Mesendoderm (in vitro differentiated cells): ENCODE results near the gene HTT.

ENCODE experiments used
- DNase-seq: peaks from one replicate; pipeline ENCODE4 v3.0.0; 2013
- H2AK5ac ChIP-seq: 2 replicates; pipeline ENCODE4 v1.6.1; 2013; ENCODE audit warnings: low read length, inconsistent platforms
- H2BK120ac ChIP-seq: 2 replicates; pipeline ENCODE4 v1.6.1; 2013; ENCODE audit warnings: low read depth, mild to moderate bottlenecking, low read length, moderate library complexity, mixed read lengths
- H2BK15ac ChIP-seq: replicated peaks from 2 replicates; pipeline ENCODE4 v1.6.1; 2013; ENCODE audit warnings: low read depth, mild to moderate bottlenecking, moderate library complexity
- H2BK5ac ChIP-seq: 2 replicates; pipeline ENCODE4 v1.6.1; 2013; ENCODE audit warnings: low read length, inconsistent platforms
- H3K18ac ChIP-seq: 2 replicates; pipeline ENCODE4 v1.6.1; 2013; ENCODE audit warnings: mild to moderate bottlenecking, low read length, mixed read lengths
- H3K23ac ChIP-seq: one replicate; pipeline ENCODE4 v1.6.1; 2013; ENCODE audit warnings: low read length
- H3K27ac ChIP-seq: 2 replicates; pipeline ENCODE4 v1.5.1; 2013; ENCODE audit warnings: low read depth, mild to moderate bottlenecking, inconsistent platforms, low read length, moderate library complexity
- H3K27me3 ChIP-seq: 2 replicates; pipeline ENCODE4 v1.6.1; 2013; ENCODE audit warnings: low read length, control low read depth, mild to moderate bottlenecking, inconsistent platforms; ENCODE audit not compliant: insufficient read depth, poor library complexity
- H3K36me3 ChIP-seq: 2 replicates; pipeline ENCODE4 v1.6.1; 2013; ENCODE audit warnings: low read length, inconsistent platforms; ENCODE audit not compliant: control insufficient read depth, insufficient read depth
- H3K4ac ChIP-seq: one replicate; pipeline ENCODE4 v1.6.1; 2013; ENCODE audit warnings: low read depth, mild to moderate bottlenecking, low read length, moderate library complexity
- H3K4me1 ChIP-seq: 2 replicates; pipeline ENCODE4 v1.6.1; 2013; ENCODE audit warnings: low read depth, low read length, inconsistent platforms; ENCODE audit not compliant: control insufficient read depth
- H3K4me2 ChIP-seq: 2 replicates; pipeline ENCODE4 v1.6.1; 2013; ENCODE audit warnings: low read length
- H3K4me3 ChIP-seq: 2 replicates; pipeline ENCODE4 v1.5.1; 2013; ENCODE audit warnings: mild to moderate bottlenecking, low read length
- H3K56ac ChIP-seq: one replicate; pipeline ENCODE4 v1.6.1; 2013; ENCODE audit warnings: low read length
- H3K79me1 ChIP-seq: 2 replicates; pipeline ENCODE4 v1.6.1; 2013; ENCODE audit warnings: low read length, inconsistent platforms
- H3K79me2 ChIP-seq: 2 replicates; pipeline ENCODE4 v1.6.1; 2013; ENCODE audit warnings: mild to moderate bottlenecking, low read length; ENCODE audit not compliant: control insufficient read depth, insufficient read depth
- H3K9ac ChIP-seq: 2 replicates; pipeline ENCODE4 v1.6.1; 2013; ENCODE audit warnings: low read length, inconsistent platforms
- H4K5ac ChIP-seq: one replicate; pipeline ENCODE4 v1.6.1; 2013; ENCODE audit warnings: low read length
- H4K8ac ChIP-seq: one replicate; pipeline ENCODE4 v1.6.1; 2013; ENCODE audit warnings: low read depth, mild to moderate bottlenecking, control low read depth, low read length, moderate library complexity
- WGBS: extraction: QIAGEN DNeasy Blood & Tissue Kit; methylation state at CpG from one replicate; pipeline ENCODE4 v1.1.7; 2013; ENCODE audit warnings: low lambda C conversion rate, missing lambda C conversion rate; ENCODE audit not compliant: insufficient coverage; ENCODE audit errors: extremely low coverage; 5-methylcytosine and 5-hydroxymethylcytosine counted together

HTT gene

GRCh38 chr4:3073158-3074077 is 1.1 kb upstream of the HTT start:
- Histone ChIP-seq H4K5ac (no peak overlapping the region), H2AK5ac (no peak overlapping the region), H3K56ac (peak overlapping the region; percentile 90), H2BK5ac (no peak overlapping the region), H3K27me3 (no peaks in the 10 kb centered on the region), H3K4ac (no peak overlapping the region), H3K23ac (no peak overlapping the region), H3K4me1 (peaks cover 2% of the 10 kb centered on the region), H3K4me3 (peak overlapping the region; percentile 31), H4K8ac (no peak overlapping the region), H2BK15ac (no peak overlapping the region), H2BK120ac (no peak overlapping the region), H3K27ac (no peak overlapping the region), H3K9ac (peak overlapping the region; percentile 81), H3K79me2 (peaks cover 25% of the 10 kb centered on the region), H3K36me3 (no peaks in the 10 kb centered on the region), H3K79me1 (peaks cover 5% of the 10 kb centered on the region), H3K4me2 (peak overlapping the region; percentile 39), H3K18ac (peak overlapping the region; percentile 63)
- no CpG with 5 or more reads among the region's 54 CpGs for WGBS
- no peak for DNase-seq

DNA sequence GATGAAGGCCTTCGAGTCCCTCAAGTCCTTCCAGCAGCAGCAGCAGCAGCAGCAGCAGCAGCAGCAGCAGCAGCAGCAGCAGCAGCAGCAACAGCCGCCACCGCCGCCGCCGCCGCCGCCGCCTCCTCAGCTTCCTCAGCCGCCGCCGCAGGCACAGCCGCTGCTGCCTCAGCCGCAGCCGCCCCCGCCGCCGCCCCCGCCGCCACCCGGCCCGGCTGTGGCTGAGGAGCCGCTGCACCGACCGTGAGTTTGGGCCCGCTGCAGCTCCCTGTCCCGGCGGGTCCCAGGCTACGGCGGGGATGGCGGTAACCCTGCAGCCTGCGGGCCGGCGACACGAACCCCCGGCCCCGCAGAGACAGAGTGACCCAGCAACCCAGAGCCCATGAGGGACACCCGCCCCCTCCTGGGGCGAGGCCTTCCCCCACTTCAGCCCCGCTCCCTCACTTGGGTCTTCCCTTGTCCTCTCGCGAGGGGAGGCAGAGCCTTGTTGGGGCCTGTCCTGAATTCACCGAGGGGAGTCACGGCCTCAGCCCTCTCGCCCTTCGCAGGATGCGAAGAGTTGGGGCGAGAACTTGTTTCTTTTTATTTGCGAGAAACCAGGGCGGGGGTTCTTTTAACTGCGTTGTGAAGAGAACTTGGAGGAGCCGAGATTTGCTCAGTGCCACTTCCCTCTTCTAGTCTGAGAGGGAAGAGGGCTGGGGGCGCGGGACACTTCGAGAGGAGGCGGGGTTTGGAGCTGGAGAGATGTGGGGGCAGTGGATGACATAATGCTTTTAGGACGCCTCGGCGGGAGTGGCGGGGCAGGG is 568 bp downstream of the HTT start:
- peaks cover 2% of the 10 kb centered on the region for H3K4me1 ChIP-seq

DNA sequence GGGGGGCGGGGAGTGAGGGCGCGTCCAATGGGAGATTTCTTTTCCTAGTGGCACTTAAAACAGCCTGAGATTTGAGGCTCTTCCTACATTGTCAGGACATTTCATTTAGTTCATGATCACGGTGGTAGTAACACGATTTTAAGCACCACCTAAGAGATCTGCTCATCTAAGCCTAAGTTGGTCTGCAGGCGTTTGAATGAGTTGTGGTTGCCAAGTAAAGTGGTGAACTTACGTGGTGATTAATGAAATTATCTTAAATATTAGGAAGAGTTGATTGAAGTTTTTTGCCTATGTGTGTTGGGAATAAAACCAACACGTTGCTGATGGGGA is 1.1 kb downstream of the HTT start:
- no peak overlapping the region for H2AK5ac ChIP-seq
- no peak overlapping the region for H2BK15ac ChIP-seq
- H3K4me3 ChIP-seq: peak overlapping the region; percentile 59
- no peak overlapping the region for H4K5ac ChIP-seq
- no peak overlapping the region for H4K8ac ChIP-seq
- peak overlapping the region; percentile 28 for H3K27ac ChIP-seq
- H3K23ac ChIP-seq: no peak overlapping the region
- H3K4ac ChIP-seq: no peak overlapping the region
- H2BK5ac ChIP-seq: no peak overlapping the region
- H3K79me1 ChIP-seq: peaks cover 10% of the 10 kb centered on the region
- H3K9ac ChIP-seq: peak overlapping the region; percentile 79
- H3K79me2 ChIP-seq: peaks cover 40% of the 10 kb centered on the region
- H3K4me1 ChIP-seq: peaks cover 2% of the 10 kb centered on the region
- no CpG with 5 or more reads among the region's 8 CpGs for WGBS
- H3K18ac ChIP-seq: no peak overlapping the region
- H3K27me3 ChIP-seq: no peaks in the 10 kb centered on the region
- no peaks in the 10 kb centered on the region for H3K36me3 ChIP-seq
- no peak overlapping the region for H2BK120ac ChIP-seq
- DNase-seq: no peak
- H3K4me2 ChIP-seq: peak overlapping the region; percentile 90
- H3K56ac ChIP-seq: peak overlapping the region; percentile 79

More for the DNA sequence above, 568 bp downstream of the HTT start:
- Histone ChIP-seq H3K79me1 (peaks cover 10% of the 10 kb centered on the region), H2BK120ac (no peak overlapping the region), H4K8ac (no peak overlapping the region), H3K4ac (peak overlapping the region; percentile 24), H3K23ac (no peak overlapping the region), H2AK5ac (no peak overlapping the region), H3K36me3 (no peaks in the 10 kb centered on the region), H2BK15ac (no peak overlapping the region), H3K9ac (peak overlapping the region; percentile 92), H3K4me2 (peak overlapping the region; percentile 5), H3K56ac (peak overlapping the region; percentile 93), H2BK5ac (no peak overlapping the region), H3K4me3 (peak overlapping the region; percentile 93), H3K18ac (peak overlapping the region; percentile 35), H3K27ac (peak overlapping the region; percentile 90), H3K27me3 (no peaks in the 10 kb centered on the region), H3K79me2 (peaks cover 39% of the 10 kb centered on the region), H4K5ac (no peak overlapping the region)
- DNase-seq: peak; percentile 95
- WGBS: no CpG with 5 or more reads among the region's 60 CpGs

DNA sequence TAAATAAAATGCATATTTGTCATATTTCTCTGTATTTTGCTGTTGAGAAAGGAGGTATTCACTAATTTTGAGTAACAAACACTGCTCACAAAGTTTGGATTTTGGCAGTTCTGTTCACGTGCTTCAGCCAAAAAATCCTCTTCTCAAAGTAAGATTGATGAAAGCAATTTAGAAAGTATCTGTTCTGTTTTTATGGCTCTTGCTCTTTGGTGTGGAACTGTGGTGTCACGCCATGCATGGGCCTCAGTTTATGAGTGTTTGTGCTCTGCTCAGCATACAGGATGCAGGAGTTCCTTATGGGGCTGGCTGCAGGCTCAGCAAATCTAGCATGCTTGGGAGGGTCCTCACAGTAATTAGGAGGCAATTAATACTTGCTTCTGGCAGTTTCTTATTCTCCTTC is 3.3 kb downstream of the HTT start:
- H3K18ac ChIP-seq: no peak overlapping the region
- H2BK5ac ChIP-seq: no peak overlapping the region
- H3K4me1 ChIP-seq: peaks cover 2% of the 10 kb centered on the region
- no peak overlapping the region for H3K4me2 ChIP-seq
- DNase-seq: no peak
- no peak overlapping the region for H3K4me3 ChIP-seq
- no peaks in the 10 kb centered on the region for H3K27me3 ChIP-seq
- H3K79me1 ChIP-seq: peaks cover 19% of the 10 kb centered on the region
- H3K36me3 ChIP-seq: no peaks in the 10 kb centered on the region
- no peak overlapping the region for H4K5ac ChIP-seq
- H2AK5ac ChIP-seq: no peak overlapping the region
- H3K9ac ChIP-seq: no peak overlapping the region
- no peak overlapping the region for H2BK15ac ChIP-seq
- H4K8ac ChIP-seq: no peak overlapping the region
- no peak overlapping the region for H3K56ac ChIP-seq
- H3K27ac ChIP-seq: no peak overlapping the region
- H2BK120ac ChIP-seq: no peak overlapping the region
- peaks cover 51% of the 10 kb centered on the region for H3K79me2 ChIP-seq
- no CpG with 5 or more reads among the region's 2 CpGs for WGBS
- no peak overlapping the region for H3K4ac ChIP-seq
- no peak overlapping the region for H3K23ac ChIP-seq

DNA sequence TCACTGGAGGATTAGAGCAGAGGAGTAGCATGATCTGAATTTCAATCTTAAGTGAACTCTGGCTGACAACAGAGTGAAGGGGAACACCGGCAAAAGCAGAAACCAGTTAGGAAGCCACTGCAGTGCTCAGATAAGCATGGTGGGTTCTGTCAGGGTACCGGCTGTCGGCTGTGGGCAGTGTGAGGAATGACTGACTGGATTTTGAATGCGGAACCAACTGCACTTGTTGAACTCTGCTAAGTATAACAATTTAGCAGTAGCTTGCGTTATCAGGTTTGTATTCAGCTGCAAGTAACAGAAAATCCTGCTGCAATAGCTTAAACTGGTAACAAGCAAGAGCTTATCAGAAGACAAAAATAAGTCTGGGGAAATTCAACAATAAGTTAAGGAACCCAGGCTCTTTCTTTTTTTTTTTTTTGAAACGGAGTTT is 5.2 kb downstream of the HTT start:
- WGBS: no CpG with 5 or more reads among the region's 6 CpGs
- no peak overlapping the region for H3K27ac ChIP-seq
- H2BK120ac ChIP-seq: no peak overlapping the region
- H3K4me3 ChIP-seq: no peak overlapping the region
- H3K4me1 ChIP-seq: peaks cover 2% of the 10 kb centered on the region
- peaks cover 20% of the 10 kb centered on the region for H3K79me1 ChIP-seq
- H3K4me2 ChIP-seq: no peak overlapping the region
- no peak overlapping the region for H3K18ac ChIP-seq
- H4K8ac ChIP-seq: no peak overlapping the region
- H2BK15ac ChIP-seq: no peak overlapping the region
- H3K79me2 ChIP-seq: peaks cover 61% of the 10 kb centered on the region
- H4K5ac ChIP-seq: no peak overlapping the region
- H3K4ac ChIP-seq: no peak overlapping the region
- H3K36me3 ChIP-seq: no peaks in the 10 kb centered on the region
- no peak overlapping the region for H3K23ac ChIP-seq
- H3K27me3 ChIP-seq: no peaks in the 10 kb centered on the region
- H3K9ac ChIP-seq: no peak overlapping the region
- no peak for DNase-seq
- no peak overlapping the region for H2AK5ac ChIP-seq
- no peak overlapping the region for H3K56ac ChIP-seq
- no peak overlapping the region for H2BK5ac ChIP-seq
